HG02973 (cell line): ENCODE data around the gene LATS2.
"Not testable (repeated sequence)": the region's sequence is repeated elsewhere in the genome, so short reads cannot be mapped to it uniquely, and the experiment has no call there.

ENCODE experiments used
- ATAC-seq: cut with Tn5 transposase; IDR thresholded peaks from one replicate; pipeline ENCODE4 v1.9.1; 2021; ENCODE audit warnings: moderate library complexity; ENCODE audit not compliant: unreplicated experiment

Gene LATS2

DNA sequence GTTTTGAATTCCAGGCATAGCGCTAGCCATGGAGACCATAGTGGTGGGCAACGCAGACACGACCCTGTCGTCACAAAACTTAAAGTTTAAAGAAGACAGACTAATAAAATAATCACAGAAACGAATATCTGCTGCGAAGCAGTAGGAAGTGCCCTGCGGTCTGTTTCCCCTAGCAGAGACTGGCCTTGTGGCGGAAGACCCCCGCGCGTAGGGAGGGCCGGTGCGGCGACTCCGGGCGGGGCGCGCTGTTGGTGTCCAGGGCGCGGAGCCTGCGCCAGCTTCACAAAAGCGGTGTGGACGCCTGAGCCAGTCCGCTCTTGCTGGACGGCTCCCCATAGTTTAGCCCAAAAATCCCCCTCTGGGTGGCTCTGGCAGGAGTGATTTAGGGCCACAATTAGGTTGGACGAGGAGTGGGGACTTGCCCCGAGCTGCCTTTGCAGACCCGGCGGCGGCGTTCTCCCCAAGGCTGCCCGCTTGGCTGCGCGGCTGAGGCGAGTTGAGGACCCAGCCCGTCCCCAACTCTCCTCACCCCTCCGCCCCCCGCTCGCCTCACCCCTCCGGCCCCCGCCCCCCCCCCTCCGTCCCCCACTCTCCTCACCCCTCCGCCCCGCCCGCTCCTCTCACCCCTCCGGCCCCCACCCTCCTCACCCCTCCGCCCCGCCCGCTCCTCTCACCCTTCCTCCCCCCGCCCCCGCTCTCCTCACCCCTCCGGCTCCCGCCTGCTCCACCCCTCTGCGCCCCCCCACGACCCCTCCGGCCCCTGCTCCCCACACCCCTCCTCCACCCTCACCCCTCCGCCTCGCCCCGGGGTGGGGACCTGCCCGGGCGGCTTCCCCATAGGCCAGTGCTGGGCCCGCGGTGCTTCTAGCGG is 14.2 kb upstream of the LATS2 start:
- no peak for ATAC-seq

DNA sequence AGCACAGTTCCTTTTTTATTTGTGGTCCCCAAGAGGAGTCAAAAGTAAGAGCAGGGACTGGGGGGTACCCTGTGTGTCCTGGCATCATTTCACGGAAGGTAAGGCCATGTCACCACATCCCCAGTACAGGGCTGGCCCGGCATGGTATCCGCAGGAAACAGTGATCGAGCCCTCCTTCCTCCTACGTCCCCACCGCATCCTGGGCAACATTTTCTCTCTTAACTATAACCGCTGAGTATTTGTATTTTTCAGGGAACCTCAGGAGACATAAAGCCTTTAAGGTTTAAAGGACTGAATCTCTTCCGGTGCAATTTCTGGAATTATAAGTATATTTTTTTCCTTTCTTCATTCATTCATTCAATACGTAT is 13.6 kb upstream of the LATS2 start:
- ATAC-seq = no peak

DNA sequence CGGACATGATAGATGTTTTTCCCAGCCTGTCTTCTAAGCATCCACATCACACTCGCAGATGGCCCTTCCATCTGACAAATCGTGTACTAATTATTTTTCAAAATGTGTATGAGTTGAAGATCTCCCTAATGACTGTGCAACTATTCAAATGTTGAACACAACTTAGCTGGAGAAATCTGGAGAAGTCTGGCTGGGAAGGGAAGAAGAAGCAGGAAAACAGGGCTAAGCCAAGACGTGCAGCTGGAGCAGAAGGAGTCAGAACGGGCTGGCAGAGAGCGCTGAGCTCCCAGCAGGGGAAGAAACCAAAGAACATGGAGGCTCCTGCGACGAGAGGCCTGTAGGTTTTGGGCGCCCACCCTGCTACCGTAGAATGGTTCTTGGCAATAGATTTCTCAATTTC is 13.2 kb upstream of the LATS2 start:
- ATAC-seq = no peak

DNA sequence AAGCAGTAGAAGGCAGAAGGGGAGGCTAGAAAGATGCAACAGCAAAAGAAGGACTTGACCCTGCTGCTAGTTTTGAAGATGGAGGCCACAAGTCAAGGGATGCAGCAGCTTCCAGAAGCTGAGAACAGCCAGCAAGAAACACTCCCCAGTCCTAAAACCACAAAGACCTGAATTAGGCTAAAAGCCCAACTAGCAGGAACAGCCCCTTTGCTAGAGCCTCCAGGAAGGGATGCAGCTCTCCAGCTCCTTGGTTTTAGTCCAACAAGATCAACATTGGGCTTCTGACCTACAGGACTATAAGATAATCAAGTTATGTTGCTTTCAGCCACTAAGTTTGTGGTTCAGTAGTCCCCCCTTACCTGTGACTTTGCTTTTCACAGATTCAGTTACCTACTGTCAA is 10.5 kb upstream of the LATS2 start:
- ATAC-seq = no peak

DNA sequence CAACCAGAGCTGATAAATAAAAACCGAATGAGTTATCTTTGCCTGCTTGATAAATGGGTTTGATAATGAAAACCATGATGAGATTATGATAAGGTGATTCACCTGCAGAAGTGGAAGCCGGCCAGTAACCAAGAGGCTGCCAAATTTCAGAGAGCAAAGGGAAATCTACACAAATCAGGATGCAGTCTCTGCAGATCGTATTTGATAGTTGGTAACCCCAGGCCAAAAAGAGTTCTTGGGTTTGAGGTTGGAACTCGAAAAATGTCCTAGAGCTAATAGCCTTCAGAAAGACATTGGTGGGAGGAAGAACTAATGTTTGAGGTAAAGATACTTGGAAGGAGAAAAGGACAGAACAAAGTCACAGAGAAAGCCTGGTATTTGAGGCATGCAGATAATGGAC is 9.6 kb upstream of the LATS2 start:
- no peak for ATAC-seq

DNA sequence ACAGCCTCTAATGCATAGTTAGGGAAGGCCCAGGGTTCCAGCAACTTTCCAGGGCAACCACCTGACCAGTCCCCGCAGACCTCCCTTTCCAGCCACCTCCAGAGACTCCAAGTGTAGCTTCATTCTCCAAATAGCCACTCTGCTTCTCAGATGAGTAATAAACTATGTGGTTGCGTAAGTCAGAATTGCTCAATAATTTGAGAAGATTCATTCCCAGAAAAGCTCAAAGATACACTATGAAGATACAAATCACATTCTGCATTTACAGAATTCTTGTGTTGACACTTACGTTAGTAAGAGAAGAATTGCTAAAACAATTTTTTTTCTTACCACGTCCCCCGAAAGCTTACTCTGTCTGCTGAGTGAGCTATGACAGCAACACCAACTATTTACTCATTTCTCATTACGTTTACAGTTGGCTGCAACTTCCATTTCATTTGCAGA is 8.2 kb upstream of the LATS2 start:
- no peak for ATAC-seq

DNA sequence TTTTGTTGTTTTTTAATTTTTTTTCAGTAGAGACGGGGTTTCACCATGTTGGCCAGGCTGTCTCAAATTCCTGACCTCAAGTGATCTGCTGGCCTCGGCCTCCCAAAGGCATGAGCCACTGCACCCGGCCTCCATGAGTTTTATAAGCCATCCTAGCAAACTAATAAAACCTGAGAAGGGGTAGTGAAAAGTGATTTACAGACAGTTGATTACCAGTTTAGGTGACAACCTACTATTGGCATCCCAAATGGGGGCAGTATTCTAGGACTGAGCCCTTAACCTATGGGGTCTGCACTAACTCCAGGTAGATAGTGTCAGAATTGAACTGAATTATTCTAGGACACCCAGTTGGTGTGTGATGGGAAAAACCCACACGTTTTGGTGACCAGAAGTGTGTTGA is 6.5 kb upstream of the LATS2 start:
- ATAC-seq = no peak

DNA sequence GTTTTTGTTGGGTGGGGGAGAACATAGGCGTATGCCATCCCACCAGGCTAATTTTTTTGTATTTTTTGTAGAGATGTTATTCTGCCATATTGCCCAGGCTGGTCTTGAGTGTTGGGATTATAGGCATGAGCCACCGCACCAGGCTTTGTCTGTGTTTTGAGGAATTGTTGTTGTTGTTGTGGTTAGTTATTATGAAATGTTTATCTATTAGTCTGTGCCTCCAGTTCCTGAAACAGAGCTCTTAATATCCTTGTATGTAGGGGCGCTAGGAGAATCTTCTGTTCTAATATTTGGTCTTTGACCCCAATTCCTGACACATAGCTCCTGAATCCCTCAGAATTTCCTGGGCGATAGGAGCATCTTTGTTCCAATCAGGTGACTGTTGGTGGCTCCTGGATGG is 5.6 kb upstream of the LATS2 start:
- ATAC-seq = no peak

DNA sequence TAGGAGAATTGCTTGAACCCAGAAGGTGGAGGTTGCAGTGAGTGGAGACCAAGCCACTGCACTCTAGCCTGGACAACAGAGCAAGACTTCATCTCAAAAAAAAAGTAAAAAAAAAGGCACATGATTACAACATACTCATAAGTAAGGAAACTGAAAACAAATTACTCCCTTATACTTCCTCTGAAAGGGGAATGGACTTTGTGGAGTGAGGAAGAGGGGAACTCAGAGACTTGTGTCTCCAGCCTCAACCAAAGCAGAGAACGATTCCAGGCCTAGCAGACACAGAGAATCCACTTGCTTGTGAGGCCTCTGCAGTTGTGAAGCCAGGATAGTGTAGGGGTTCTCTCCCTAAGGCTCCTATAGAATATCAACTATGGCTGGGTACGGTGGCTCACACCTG is 4.3 kb upstream of the LATS2 start:
- no peak for ATAC-seq

DNA sequence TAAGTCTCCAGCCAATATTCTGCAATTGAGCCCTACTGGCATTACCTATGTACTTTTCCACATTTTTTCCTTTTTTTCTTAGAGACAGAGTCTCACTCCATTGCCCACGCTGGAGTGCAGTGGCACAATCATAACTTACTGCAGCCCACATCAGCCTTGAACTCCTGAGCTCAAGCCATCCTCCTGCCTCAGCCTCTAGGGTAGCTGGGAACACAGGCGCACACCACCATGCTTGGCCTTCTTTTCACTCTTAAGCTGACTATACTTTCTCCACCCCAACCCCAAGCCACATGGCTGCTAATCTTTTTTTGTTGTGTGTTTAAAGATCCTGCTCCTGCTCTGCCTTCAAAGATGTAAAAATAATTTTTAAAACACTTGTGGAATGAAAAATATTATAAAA is 1.6 kb upstream of the LATS2 start:
- ATAC-seq = no peak

DNA sequence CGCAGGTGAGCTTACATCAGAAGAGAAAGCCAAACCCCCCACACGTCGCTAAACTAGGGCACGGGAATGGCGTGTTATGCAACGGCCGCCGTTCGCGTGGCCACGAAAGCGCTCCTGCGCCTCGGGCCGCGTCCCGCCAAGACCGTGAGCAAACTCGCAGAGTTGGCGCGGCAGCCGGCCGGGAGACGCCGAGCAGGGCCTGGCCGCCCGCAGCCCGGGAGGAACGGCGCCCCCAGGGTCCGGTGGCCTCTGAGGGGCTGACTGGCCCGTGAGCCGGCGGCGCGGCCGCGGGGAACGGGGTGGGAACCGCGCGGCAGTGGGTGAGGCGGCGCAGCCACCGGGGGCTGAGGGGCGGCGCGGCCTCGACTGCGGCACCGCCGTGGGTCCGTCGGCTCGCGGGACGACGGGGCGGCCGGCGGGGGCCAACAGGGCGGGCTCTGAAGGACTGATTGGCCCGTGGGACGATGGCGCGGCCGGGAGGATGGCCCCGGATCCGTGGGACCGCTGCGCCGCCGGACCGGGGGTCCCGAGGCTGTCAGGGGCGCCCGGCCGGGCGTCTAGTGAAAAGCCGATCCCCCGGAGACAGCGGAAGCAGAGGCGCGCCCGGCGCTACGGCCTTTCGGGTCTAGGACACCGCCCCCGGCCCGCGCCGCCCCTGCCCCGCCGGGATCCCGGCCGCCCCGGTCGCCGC is 903 bp downstream of the LATS2 start:
- peak; percentile 4 for ATAC-seq

DNA sequence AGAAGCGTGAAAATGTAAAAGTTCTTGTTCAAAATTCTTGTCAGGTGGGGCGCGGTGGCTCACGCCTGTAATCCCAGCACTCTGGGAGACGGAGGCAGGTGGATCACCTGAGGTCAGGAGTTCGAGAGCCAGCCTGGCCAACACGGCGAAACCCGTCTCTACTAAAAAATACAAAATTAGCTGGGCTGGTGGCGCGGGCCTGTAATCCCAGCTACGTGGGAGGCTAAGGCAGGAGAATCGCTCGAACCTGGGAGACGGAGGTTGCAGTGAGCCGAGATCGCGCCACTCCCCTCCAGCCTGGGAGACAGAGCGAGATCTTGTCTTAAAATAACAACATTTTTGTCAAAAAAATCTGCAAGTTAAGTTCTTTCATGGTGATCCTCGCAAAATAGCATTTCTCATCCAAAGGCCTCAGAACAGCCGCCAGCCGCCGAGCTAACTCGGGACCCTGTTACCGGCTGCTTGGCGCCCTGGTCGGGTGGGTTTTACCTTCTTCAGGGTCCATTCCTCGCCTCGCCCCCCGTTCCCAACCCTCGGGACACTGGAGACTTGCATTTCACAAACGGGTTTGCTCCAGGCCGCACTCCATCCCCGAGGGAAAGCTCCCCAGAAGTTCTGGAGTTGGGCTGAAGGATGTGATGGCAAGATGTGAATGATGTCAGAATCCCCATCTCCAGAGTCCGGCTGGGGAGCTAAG is 1.6 kb downstream of the LATS2 start:
- ATAC-seq = no peak

DNA sequence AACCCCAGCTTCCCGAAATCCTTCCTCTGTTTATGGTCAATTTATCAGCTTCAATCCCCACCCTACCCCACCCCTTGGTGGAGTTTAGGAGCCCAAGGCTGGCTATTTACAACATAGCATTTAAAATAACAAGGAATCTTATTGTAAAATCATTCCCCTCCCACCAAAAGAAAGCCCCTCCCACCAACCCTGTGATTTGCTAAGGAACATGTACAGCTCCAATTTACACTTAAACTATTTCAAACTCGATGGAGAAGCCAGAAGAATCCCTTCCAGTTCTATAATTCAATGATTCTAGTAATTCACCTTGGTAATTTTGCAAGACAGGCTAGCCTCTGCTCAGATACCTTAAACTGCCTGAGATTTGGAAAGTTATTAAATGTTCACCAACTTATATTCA is 3.0 kb downstream of the LATS2 start:
- ATAC-seq = no peak

DNA sequence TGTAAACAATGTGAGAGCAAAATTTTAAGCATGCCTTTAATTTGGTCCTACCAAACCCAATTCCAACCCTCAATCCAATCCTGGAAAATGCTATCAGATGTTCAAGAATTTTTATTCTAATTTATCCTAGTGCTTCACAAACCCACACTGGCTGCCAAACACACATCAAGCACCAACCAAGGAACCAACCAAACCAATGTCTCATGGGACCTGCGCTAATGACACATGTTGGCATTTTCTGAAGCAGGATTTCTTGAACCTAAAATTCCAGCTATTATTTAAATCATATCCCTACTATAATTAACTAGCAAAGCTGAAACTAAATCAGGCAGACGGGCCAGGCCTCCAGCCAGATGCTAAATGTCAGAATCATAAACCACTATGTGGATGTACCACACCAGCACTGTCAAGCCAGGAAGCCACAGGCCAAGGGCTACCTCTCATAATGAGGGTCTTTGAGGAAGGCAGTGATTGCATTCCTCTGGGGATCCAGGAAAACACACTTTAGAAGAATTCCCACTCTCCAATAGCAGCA is 5.8 kb downstream of the LATS2 start:
- ATAC-seq = no peak

DNA sequence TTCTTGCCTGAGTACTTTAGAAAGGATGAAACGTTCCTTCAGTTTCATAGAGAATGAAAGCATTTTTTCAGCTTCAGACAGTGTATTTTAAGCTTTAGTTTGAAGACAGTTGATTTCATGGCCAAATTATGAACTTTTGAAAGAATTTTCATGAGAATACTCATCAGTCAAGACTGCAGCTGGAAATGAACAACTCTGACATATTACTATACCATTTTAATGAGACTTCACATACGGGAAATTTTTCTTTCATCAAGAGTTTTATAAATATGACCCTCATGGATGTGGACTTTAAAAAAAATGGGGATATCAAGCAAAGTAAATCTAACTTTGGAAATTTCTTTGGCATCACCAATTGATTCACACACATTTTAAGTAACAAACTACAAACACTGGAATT is 6.4 kb downstream of the LATS2 start:
- no peak for ATAC-seq

DNA sequence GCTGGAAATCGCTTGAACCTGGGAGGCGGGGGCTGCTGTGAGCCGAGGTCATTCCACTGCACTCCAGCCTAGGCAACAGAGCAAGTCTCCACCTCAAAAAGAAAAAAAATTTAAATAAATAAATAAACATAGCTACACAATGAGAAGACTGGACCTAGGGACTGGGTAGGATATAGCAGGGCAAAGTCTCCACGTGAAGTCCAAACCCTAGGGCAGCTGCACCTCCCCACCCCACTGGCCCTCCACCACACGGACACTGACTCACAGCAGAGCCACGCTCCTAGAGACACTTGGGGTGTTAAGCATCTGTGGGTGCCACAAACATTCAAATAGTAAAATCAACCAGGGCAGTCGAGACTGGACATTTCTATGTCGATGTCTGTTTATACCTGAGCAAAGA is 7.1 kb downstream of the LATS2 start:
- ATAC-seq = no peak

DNA sequence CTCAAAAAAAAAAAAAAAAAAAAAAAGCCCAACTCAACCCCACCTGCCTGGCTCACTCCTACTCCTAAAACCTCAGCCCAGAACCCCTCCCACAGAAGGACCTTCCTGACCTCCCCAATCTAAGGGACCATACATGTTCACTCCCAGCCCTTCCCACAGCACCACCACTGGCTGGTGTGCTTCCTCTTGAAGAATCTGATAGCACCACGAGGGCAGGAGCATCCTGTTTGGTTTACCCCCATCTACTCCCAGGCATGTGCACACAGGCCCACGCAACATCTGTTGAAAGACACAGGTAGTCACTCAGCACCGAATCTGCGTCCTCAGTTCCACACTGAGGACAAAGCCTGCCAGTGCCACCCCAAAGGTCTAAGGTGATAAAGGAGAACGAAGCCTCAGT is 8.2 kb downstream of the LATS2 start:
- ATAC-seq = no peak

DNA sequence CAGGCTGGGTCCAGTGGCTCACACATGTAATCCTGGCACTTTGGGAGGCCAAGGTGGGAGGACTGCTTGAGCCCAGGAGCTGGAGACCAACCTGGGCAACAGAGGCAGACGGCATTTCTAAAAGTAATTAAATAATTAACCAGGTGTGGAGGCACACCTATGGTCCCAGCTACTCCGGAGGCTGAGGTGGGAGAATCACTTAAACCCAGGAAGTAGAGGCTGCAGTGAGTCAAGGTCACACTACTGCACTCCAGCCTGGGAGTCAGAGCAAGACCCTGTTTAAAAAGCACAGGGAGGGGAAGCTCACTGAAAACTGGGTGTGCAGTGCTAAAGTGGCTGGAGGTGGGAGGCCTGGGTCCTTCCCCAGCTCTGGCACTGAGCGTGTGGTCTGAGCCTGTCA is 9.7 kb downstream of the LATS2 start:
- ATAC-seq = no peak

DNA sequence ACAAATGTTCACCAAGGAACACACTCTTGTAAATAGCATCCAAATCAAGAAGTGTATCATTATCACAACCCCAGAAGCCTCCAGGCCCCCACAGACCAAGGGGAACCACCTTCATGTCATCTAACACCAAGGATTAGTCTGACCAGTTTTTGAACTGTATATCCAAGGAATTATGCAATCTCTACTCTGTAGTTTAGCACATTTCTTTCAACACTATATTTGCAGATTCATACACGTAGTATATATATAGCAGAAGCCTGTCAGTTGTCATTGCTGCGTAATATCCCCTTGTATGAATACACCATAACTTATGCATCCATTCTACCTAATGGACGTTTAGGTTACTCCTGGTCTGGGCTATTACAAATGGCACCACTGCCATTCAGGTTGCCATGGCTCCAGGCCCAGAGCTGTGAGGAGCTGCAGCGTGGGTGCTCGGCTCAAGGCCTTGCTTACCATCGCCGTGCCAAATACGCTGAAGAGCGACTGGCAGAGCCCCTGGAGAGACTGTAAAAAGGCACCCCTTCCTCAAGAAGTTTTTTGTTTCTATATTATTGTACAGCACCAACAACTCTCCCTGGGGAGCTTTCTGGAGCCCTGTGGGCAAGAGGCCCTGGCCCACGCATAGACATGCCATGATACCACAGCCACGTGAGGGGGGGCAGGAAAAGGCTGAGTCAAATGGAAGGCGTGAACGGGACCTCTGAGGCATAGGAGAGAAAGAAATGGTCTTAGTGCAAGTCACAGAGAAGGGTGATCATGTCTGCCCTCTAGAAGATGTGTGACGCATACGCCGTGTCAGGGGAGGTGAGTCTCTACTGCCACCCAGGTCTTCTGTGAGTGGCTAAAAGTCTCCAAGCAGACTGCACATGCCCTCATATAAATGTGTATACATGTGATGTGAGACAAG is 10.8 kb downstream of the LATS2 start:
- no peak for ATAC-seq

DNA sequence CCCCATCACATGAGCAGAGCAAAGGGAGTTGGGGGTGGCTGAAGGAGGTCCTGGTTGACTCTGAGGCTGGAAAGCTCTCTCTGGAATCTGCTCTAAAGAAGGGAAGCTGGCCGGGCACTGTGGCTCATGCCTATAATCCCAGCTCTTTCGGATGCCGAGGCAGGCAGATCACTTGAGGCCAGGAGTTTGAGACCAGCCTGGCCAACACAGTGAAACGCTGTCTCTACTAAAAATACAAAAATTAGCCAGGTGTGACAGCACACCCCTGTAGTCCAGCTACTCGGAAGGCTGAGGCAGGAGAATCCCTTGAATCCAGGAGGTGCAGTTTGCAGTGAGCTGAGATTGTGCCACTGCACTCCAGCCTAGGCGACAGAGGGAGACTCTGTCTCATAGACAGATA is 11.7 kb downstream of the LATS2 start:
- not testable (repeated sequence) for ATAC-seq
